OCI-LY3 (cell line): Measurements from ENCODE around the gene B4GALNT3.

Experiments
- H2AFZ ChIP-seq: fragments of 200-600, 300-600 bp; shearing (Covaris generic); 2 replicates; pipeline ENCODE4 v1.6.0; 2014; ENCODE audit warnings: antibody characterized with exemption, low read depth, low read length
- H3K27ac ChIP-seq: fragments of 200-600, 300-600 bp; sonication (generic); 2 replicates; pipeline ENCODE4 v1.5.1; 2014; ENCODE audit warnings: mild to moderate bottlenecking, low read length, moderate library complexity, mixed read lengths
- H3K27me3 ChIP-seq: fragments of 200-600, 300-600 bp; sonication (generic); 2 replicates; pipeline ENCODE4 v1.6.1; 2014; ENCODE audit warnings: low read depth, low read length, mixed read lengths
- H3K36me3 ChIP-seq: fragments of 200-600, 300-600 bp; sonication (generic); replicated peaks from 2 replicates; pipeline ENCODE3; 2014; ENCODE audit warnings: low read depth, low read length, mixed read lengths
- H3K4me1 ChIP-seq: fragments of 300-600, 200-600 bp; sonication (generic); 2 replicates; pipeline ENCODE4 v1.6.1; 2014; ENCODE audit warnings: low read length, mixed read lengths
- H3K4me2 ChIP-seq: fragments of 200-600, 300-600 bp; sonication (generic); 2 replicates; pipeline ENCODE4 v1.6.1; 2014; ENCODE audit warnings: low read length, mixed read lengths
- H3K4me3 ChIP-seq: fragments of 300-600, 200-600 bp; sonication (generic); 2 replicates; pipeline ENCODE4 v1.5.1; 2014; ENCODE audit warnings: antibody characterized with exemption, mild to moderate bottlenecking, low read length, moderate library complexity
- H3K79me2 ChIP-seq: fragments of 300-600, 200-600 bp; shearing (Covaris generic); 2 replicates; pipeline ENCODE4 v1.6.1; 2014; ENCODE audit warnings: mild to moderate bottlenecking, low read length, mixed read lengths
- H3K9ac ChIP-seq: fragments of 300-600, 200-600 bp; shearing (Covaris generic); 2 replicates; pipeline ENCODE4 v1.6.0; 2014; ENCODE audit warnings: mild to moderate bottlenecking, low read length, moderate library complexity
- H3K9me3 ChIP-seq: fragments of 200-600, 300-600 bp; shearing (Covaris generic); 2 replicates; pipeline ENCODE4 v1.6.1; 2014; ENCODE audit warnings: low read length, mixed read lengths; ENCODE audit not compliant: insufficient read depth
- H4K20me1 ChIP-seq: fragments of 200-600, 300-600 bp; sonication (generic); 2 replicates; pipeline ENCODE4 v1.6.1; 2016; ENCODE audit warnings: low read length, mixed read lengths; ENCODE audit not compliant: insufficient read depth
- CTCF ChIP-seq: fragments of 200-600, 300-600 bp; sonication (generic); IDR thresholded peaks from 2 replicates; pipeline ENCODE4 v1.5.1; 2014; ENCODE audit warnings: antibody characterized with exemption, low read length, low read depth
- EZH2phosphoT487 ChIP-seq: fragments of 200-600 bp; shearing (Covaris generic); IDR thresholded peaks from 2 replicates; pipeline ENCODE4 v1.6.1; 2018; ENCODE audit warnings: antibody characterized with exemption, mixed run types, low read depth

Gene B4GALNT3

GRCh38 chr12:475286-475685, 15.5 kb downstream of the B4GALNT3 start:
- no peaks in the 10 kb centered on the region for H3K9me3 ChIP-seq
- H3K4me3 ChIP-seq: no peak overlapping the region
- no peak overlapping the region for H2AFZ ChIP-seq
- no peaks in the 10 kb centered on the region for H3K36me3 ChIP-seq
- H3K4me2 ChIP-seq: no peak overlapping the region
- no peak overlapping the region for H3K27ac ChIP-seq
- H4K20me1 ChIP-seq: no peaks in the 10 kb centered on the region
- no peaks in the 10 kb centered on the region for H3K79me2 ChIP-seq
- H3K27me3 ChIP-seq: 0 out of 2 replicates have a peak, but pooled peaks cover 2% of the 10 kb centered on the region
- H3K4me1 ChIP-seq: no peaks in the 10 kb centered on the region
- TF ChIP-seq CTCF (no peak), EZH2phosphoT487 (no peak)
- no peak overlapping the region for H3K9ac ChIP-seq

- H3K4me3 ChIP-seq: no peak overlapping the region
- H3K36me3 ChIP-seq: no peaks in the 10 kb centered on the region
- no peaks in the 10 kb centered on the region for H3K79me2 ChIP-seq
- H3K4me1 ChIP-seq: peaks cover 7% of the 10 kb centered on the region
- H3K9me3 ChIP-seq: no peaks in the 10 kb centered on the region
- no peaks in the 10 kb centered on the region for H4K20me1 ChIP-seq
- H2AFZ ChIP-seq: no peak overlapping the region
- TF ChIP-seq CTCF: no peak
- TF ChIP-seq EZH2phosphoT487: no peak
- no peak overlapping the region for H3K9ac ChIP-seq
- no peak overlapping the region for H3K27ac ChIP-seq
- no peak overlapping the region for H3K4me2 ChIP-seq
- peaks cover 8% of the 10 kb centered on the region; the same call in 1 of the 2 replicates for H3K27me3 ChIP-seq
Measured at GRCh38 chr12:479161-479560, 19.4 kb downstream of the B4GALNT3 start.

GRCh38 chr12:480831-481816, 21.4 kb downstream of the B4GALNT3 start:
- Histone ChIP-seq H3K27ac (no peak overlapping the region), H2AFZ (no peak overlapping the region), H3K9me3 (no peaks in the 10 kb centered on the region), H3K4me2 (no peak overlapping the region), H3K27me3 (peaks cover 19% of the 10 kb centered on the region; the same call in 1 of the 2 replicates), H3K4me3 (no peak overlapping the region), H4K20me1 (no peaks in the 10 kb centered on the region), H3K4me1 (peaks cover 10% of the 10 kb centered on the region), H3K36me3 (no peaks in the 10 kb centered on the region), H3K79me2 (no peaks in the 10 kb centered on the region), H3K9ac (no peak overlapping the region)
- TF ChIP-seq CTCF (no peak), EZH2phosphoT487 (no peak)

GRCh38 chr12:482061-482460, 22.3 kb downstream of the B4GALNT3 start:
- Histone ChIP-seq H3K9me3 (no peaks in the 10 kb centered on the region), H3K79me2 (no peaks in the 10 kb centered on the region), H3K4me3 (no peak overlapping the region), H2AFZ (no peak overlapping the region), H3K4me2 (no peak overlapping the region), H3K36me3 (no peaks in the 10 kb centered on the region), H3K27me3 (peaks cover 19% of the 10 kb centered on the region; the same call in 1 of the 2 replicates), H4K20me1 (no peaks in the 10 kb centered on the region), H3K4me1 (peaks cover 10% of the 10 kb centered on the region), H3K9ac (no peak overlapping the region), H3K27ac (no peak overlapping the region)
- TF ChIP-seq CTCF (no peak), EZH2phosphoT487 (no peak)
